Activated naive CD8-positive, alpha-beta T cell treated with anti-CD3 and anti-CD28 coated beads for 36 hours (primary cell): Measurements from ENCODE around the gene HOXC9. TPM values are rescaled to one million over a fixed set of nuclear protein-coding genes. Genes with fewer than 3 reads are reported as not detected.

Source experiments
- DNase-seq: peaks from one replicate; pipeline ENCODE4 v3.0.0; 2021
- H3K27ac Mint-ChIP-seq: one replicate; pipeline ENCODE4 v1.8.0; 2022; ENCODE audit warnings: mild to moderate bottlenecking, moderate library complexity, mixed read lengths
- H3K27me3 Mint-ChIP-seq: one replicate; pipeline ENCODE4 v1.8.0; 2022; ENCODE audit warnings: mild to moderate bottlenecking, mixed read lengths
- H3K36me3 Mint-ChIP-seq: one replicate; pipeline ENCODE4 v1.8.0; 2021; ENCODE audit warnings: mild to moderate bottlenecking, mixed read lengths
- H3K4me1 Mint-ChIP-seq: one replicate; pipeline ENCODE4 v1.8.0; 2021; ENCODE audit warnings: mixed read lengths
- H3K4me3 Mint-ChIP-seq: one replicate; pipeline ENCODE4 v1.8.0; 2022; ENCODE audit warnings: mild to moderate bottlenecking, moderate library complexity, mixed read lengths
- H3K9me3 Mint-ChIP-seq: one replicate; pipeline ENCODE4 v1.8.0; 2022; ENCODE audit warnings: mixed read lengths
- total RNA-seq, 2 experiments: library from RNA; stranded (reverse); gene quantifications; one replicate each; pipeline ENCODE4 v1.2.3, GENCODE V29; 2021

HOXC9 gene
- total RNA-seq, 2 experiments from 2014 or later: not detected

DNA sequence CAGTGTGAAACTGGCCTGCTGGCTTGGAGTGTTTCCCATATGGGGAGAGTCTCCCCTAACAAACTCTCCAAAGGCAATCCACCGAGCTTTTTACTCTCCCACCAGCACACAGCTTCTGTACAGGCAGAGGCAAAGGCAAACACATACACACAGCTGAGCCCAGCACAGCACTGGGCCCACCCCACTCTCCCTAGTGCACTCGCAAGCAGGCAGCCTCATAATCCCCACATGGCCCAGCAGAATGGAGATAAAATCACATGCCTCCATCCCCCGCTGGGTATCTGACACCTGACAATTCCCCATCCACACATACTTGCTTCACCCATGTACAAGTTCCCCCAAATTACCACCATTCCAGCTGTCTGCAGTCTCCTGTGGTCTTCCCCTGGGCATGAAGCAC, 41.8 kb upstream of the HOXC9 start:
- H3K27me3 Mint-ChIP-seq: peaks cover 92% of the 10 kb centered on the region
- no peak overlapping the region for H3K4me3 Mint-ChIP-seq

DNA sequence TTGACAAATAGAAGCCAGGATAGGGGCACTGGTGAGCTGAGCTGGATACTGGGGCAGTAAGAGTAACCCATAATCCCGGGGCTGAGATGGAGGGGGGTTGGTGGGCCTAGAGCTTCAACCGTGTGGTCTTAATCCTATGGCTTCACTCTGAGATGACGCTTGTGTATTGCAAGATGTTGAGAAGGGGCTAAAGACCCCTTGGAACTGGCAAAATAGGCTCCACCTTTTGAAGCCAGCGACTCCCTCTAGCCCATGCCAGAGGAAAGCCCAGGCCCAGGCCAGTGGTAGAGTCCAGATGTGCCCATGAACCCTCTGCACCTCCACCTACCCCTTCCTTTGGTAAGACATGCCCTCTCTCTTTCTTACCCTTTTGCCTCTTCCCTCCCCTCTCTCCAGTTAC, 40.6 kb upstream of the HOXC9 start:
- Mint-ChIP-seq H3K27ac (no peak overlapping the region), H3K4me3 (no peak overlapping the region), H3K27me3 (peaks cover 92% of the 10 kb centered on the region), H3K4me1 (peaks cover 15% of the 10 kb centered on the region), H3K36me3 (peaks cover 1% of the 10 kb centered on the region), H3K9me3 (peaks cover 1% of the 10 kb centered on the region)
- DNase-seq: no peak

More for the DNA sequence above, 41.8 kb upstream of the HOXC9 start:
- H3K36me3 Mint-ChIP-seq: no peaks in the 10 kb centered on the region
- H3K27ac Mint-ChIP-seq: no peak overlapping the region
- DNase-seq: no peak
- H3K4me1 Mint-ChIP-seq: peaks cover 18% of the 10 kb centered on the region
- peaks cover 1% of the 10 kb centered on the region for H3K9me3 Mint-ChIP-seq

DNA sequence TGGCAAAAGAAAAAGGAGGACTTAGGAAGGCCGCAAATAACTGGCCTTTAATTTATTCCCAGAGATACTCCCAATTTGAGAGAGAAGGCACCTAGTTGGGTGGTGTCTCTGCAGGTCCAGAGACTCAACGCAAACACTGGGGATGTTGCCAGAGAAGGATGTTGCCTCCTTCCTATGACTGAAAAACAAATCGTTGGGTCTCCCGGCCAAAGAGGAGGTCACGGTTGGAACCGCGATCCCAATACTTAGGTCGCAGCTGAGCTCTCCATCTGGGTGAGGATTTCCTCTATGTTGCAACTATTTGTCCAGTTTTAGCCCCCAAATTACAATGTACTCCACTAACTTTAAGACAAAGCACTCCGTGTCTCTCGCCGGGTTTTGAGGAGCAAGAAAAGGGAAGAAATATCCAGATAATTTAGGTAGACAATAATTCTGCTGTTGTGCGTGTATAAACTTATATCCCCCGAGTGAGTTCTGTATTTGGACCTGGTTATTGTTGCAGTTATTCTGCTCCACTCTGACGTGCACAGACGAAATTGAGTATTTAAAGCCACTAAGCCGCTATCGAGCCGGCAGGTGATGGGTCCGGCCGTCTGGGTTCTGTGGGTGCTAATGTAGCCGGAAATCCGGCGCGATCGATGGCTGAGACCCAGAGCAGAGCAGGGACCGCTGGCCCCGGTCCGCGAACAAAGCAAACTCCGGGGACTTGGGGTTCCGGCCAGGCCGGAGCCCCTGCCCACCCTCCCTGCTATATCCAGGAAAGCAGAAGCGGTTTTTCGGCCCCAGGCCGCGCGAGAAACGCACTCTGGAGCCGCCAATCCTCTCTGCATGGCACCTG, 39.6 kb upstream of the HOXC9 start:
- Mint-ChIP-seq H3K4me1 (peaks cover 22% of the 10 kb centered on the region), H3K4me3 (no peak overlapping the region), H3K27me3 (peaks cover 93% of the 10 kb centered on the region), H3K36me3 (peaks cover 3% of the 10 kb centered on the region), H3K9me3 (peaks cover 1% of the 10 kb centered on the region), H3K27ac (no peak overlapping the region)
- no peak for DNase-seq

DNA sequence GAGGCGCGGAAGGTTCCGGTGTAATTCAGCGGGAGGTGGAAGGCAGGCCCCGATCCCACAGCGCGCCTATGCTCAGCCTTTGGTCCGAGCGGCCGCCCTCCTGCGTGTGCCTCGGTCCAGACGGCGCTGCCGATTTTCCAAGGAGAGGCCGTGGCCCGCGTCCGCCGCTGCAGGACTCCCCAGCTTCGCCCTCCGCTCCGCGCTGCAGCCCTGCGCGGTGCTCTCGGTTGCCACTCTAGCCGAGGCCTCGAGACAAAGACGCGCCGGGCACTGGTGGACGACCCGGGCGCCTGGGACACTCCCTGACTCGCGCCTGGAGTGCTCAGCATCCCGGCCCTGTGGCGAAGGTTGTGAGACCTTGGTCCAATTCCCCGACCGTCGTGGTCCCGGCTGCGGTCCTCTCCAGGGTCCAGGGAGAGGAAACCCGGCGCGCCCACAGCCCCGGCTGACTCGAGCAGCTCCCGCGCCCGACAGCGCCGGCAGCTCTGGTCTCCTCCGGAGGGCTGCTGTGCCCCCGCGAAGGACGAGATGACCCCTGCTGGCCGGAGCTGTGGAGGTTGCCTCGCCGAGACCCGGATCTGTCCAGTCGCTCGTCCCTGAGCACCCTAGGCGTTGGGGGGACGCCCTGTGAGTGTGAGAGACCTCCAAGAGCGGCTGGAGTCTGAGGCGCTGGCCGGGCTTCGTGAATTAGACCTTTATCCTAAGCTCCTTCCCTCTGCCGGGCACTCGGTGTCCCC, 38.8 kb upstream of the HOXC9 start:
- H3K27ac Mint-ChIP-seq: no peak overlapping the region
- no peaks in the 10 kb centered on the region for H3K9me3 Mint-ChIP-seq
- peaks cover 93% of the 10 kb centered on the region for H3K27me3 Mint-ChIP-seq
- peaks cover 5% of the 10 kb centered on the region for H3K36me3 Mint-ChIP-seq
- no peak overlapping the region for H3K4me3 Mint-ChIP-seq
- no peak for DNase-seq
- peaks cover 22% of the 10 kb centered on the region for H3K4me1 Mint-ChIP-seq

DNA sequence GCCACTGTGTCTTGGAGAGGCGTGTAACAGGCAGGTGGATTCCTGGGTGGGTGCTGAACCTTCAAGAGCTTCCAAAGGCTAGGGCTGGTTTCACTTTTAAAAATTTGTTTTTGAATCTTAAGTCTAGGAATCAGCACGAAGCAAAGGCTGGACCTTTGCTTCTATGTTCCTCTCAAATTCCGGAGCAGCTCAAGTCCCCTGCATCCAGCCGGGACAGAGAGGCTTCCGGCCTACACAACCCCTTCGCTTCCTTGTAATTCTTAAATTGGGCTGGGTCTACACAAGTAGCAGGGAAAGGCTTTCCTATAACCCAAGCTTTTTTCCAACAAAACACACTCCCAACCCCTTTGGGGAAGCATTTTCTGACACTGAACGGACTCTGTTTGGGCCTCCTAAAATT, 37.0 kb upstream of the HOXC9 start:
- Mint-ChIP-seq H3K9me3 (no peaks in the 10 kb centered on the region), H3K27ac (no peak overlapping the region), H3K4me3 (no peak overlapping the region), H3K27me3 (peaks cover 93% of the 10 kb centered on the region), H3K4me1 (peaks cover 22% of the 10 kb centered on the region), H3K36me3 (peaks cover 5% of the 10 kb centered on the region)
- no peak for DNase-seq

DNA sequence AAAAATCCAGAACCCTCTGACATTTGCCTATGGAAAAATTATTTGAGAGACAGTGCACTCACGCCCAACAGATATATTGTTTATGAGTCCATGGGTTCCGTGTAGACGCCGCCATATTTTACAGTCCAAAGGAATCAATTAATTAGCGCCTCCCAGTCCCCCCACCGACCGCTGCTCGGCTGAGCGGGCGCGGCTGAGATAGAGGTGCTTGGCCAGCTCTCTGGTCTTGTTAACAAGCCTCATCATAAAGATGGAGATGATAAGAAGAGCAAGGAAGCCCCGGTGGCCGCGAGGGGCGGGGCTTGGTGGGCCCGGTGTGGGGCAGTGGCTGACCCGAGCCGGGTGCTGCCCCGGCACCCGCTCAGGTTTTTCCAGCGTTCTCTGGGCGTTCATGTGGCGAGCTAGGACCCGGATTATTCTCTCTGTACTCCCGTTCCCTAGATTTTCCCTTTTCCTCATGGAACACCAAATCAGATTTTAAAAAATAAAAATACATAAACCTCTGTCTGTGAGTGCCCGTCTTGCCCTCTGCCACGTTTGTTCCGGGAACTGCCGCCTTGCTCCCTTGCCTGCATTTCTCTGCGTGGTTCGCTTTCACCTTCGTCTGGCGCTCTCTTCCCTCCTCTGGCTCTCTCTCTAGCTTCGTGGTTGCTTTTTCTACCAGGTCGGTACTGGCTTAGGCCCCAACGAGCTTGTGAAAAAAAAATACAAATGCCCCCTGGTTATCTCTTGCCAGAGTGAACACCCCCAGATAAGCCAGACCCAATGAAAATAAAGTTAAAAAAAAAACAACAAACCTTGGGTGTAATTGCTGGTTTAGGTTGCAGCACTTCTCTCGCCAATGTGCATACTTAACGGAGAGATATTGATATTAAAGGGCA, 36.3 kb upstream of the HOXC9 start:
- peaks cover 93% of the 10 kb centered on the region for H3K27me3 Mint-ChIP-seq
- H3K4me1 Mint-ChIP-seq: peaks cover 22% of the 10 kb centered on the region
- H3K36me3 Mint-ChIP-seq: peaks cover 5% of the 10 kb centered on the region
- H3K4me3 Mint-ChIP-seq: peak overlapping the region; percentile 9
- DNase-seq: no peak
- H3K9me3 Mint-ChIP-seq: no peaks in the 10 kb centered on the region
- no peak overlapping the region for H3K27ac Mint-ChIP-seq

DNA sequence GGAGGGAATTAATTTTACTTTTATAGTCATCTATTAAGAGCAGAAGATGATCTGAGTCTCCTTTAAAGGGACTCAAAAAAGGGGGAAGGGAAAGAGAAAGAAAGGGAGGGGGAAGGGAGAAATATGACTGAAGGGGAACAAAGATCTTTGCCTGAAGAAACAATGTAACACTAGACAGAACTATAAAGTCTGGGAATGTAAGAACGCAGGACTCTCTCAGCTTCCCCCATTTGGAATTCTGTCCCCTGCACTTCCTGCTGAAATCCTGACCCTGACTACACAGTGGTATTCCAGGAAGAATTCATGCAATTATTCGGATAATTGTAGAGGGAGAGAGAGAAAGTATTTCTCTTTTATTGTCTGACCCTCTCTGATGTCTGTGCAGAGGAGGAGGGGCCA, 35.6 kb upstream of the HOXC9 start:
- DNase-seq: no peak
- Mint-ChIP-seq H3K27me3 (peaks cover 93% of the 10 kb centered on the region), H3K36me3 (peaks cover 5% of the 10 kb centered on the region), H3K27ac (no peak overlapping the region), H3K4me1 (peaks cover 22% of the 10 kb centered on the region), H3K4me3 (no peak overlapping the region), H3K9me3 (no peaks in the 10 kb centered on the region)

DNA sequence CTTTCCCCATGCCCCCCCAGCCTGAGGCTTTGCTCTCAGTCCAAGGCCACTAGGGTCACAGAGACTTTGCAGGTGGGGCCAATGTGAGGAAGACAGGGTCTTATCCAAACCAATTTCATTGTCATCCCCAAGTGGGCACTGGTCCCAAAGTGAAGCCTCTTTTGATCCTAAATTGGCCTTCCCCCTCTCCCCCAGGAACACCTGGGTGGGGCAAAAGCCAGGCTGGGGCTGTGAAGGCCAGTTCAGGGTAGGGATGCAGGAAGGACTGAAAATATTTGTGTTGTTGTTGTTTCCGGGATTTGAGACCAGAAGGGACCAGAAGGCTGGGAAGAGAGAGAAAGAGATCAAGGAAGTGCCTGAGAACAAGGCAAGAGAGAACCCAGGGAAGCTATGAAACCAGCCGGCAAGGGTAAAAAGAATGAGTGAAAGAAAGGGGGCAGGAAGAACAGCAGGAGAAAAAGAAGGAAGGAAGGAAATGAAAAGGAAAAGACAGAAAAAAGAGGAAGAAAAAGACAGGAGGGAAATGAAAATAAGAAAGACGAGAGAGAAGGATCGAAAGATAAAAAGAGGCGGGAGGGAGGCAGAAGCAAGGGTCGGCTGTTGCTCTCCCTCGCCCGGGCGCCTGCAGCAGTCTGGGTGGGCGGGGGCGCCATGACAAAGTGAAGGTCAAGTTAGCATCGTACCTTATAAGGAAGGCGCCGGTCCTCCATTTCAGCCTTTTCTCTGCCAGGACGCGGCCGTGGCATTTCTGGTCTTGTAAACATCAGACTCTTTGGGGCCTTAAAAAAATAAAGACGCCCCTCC, 34.5 kb upstream of the HOXC9 start:
- no peak for DNase-seq
- peaks cover 22% of the 10 kb centered on the region for H3K4me1 Mint-ChIP-seq
- H3K36me3 Mint-ChIP-seq: peaks cover 5% of the 10 kb centered on the region

DNA sequence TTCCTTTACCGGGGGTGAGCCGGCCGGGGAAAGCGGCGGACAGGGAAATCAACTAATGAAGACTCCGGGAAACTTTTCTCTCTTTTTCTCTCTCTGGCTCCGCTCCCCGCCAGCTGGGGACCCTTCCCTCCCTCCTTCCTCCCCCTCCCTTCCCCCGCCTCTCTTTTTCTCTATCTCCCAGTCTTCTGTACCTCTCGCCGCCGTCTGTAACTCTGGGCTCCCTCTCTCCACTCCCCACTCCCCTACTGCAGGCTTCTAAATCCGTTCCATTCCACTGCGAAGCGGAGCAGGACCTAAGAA, 33.9 kb upstream of the HOXC9 start:
- peak overlapping the region; percentile 38 for H3K4me3 Mint-ChIP-seq
- peaks cover 96% of the 10 kb centered on the region for H3K27me3 Mint-ChIP-seq
- no peak for DNase-seq
- no peak overlapping the region for H3K27ac Mint-ChIP-seq
- peaks cover 22% of the 10 kb centered on the region for H3K4me1 Mint-ChIP-seq
- H3K9me3 Mint-ChIP-seq: no peaks in the 10 kb centered on the region
- H3K36me3 Mint-ChIP-seq: peaks cover 5% of the 10 kb centered on the region

More for the DNA sequence above, 34.5 kb upstream of the HOXC9 start:
- no peaks in the 10 kb centered on the region for H3K9me3 Mint-ChIP-seq
- peak overlapping the region; percentile 12 for H3K4me3 Mint-ChIP-seq
- H3K27me3 Mint-ChIP-seq: peaks cover 93% of the 10 kb centered on the region
- H3K27ac Mint-ChIP-seq: no peak overlapping the region

DNA sequence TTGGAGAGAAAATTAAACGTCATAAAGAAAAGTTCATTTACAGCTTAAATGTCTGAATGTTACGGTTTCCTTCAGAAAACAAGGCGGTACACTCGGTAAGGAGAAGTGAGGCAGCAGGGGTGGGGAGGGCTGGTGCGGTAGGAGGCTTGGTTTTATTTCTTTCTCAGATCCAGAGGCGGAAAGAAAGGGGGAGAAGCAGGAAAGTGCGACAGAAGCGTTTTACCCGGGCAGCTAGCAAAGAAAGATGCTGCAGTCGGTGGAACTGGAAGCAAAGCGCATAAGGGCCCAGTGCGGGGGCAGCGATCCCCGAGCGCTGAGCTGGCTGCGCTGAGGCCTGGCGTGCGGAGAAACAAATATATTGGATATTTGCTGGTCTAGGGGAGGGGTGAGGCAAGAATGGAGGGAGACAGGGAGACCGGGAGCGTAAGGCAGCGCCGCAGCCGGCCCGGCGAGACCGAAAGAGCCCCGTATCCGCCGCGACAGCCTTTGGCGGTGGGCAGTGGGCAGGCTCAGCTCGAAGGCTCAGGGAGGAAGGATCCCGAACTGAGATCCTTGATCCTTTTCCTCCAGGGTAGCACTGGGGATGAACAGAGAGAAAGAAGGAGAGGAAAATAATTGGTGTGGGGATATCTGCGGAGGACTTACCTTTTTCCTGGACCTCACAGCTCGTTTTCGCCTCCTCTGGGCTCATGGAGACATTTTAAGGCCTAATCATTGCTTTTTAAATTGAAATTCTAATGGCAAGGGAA, 33.4 kb upstream of the HOXC9 start:
- H3K27ac Mint-ChIP-seq: no peak overlapping the region
- H3K4me1 Mint-ChIP-seq: peaks cover 22% of the 10 kb centered on the region
- H3K4me3 Mint-ChIP-seq: peak overlapping the region; percentile 38
- peaks cover 5% of the 10 kb centered on the region for H3K36me3 Mint-ChIP-seq
- no peaks in the 10 kb centered on the region for H3K9me3 Mint-ChIP-seq
- DNase-seq: no peak
- H3K27me3 Mint-ChIP-seq: peaks cover 99% of the 10 kb centered on the region

DNA sequence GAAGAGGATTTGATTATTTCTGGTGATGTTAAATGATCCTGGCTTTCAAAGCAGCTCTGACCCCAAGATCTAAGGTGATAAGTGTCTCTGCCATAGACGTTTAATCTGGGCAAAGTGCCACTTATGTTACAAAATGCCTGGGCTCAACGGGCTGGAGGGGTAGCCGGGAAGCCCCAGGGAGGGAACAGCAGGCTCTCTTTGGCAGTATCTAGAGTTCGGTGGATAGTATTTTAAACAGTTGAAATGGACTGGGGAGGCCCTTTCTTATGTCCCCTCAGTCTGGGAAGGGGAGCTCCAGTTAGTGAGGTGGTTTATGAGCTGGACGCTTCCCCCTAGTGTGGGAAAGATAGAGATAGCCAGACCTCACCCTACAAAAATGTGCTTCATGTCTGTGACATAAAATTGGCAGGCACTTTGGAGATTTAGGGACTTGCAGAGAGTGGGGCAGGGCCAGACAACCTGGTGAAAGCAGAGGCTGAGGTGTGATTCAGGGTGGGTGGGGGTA, 32.5 kb upstream of the HOXC9 start:
- Mint-ChIP-seq H3K27ac (no peak overlapping the region), H3K4me1 (peaks cover 22% of the 10 kb centered on the region), H3K4me3 (no peak overlapping the region), H3K36me3 (peaks cover 5% of the 10 kb centered on the region), H3K27me3 (peaks cover 100% of the 10 kb centered on the region), H3K9me3 (no peaks in the 10 kb centered on the region)
- DNase-seq: no peak

DNA sequence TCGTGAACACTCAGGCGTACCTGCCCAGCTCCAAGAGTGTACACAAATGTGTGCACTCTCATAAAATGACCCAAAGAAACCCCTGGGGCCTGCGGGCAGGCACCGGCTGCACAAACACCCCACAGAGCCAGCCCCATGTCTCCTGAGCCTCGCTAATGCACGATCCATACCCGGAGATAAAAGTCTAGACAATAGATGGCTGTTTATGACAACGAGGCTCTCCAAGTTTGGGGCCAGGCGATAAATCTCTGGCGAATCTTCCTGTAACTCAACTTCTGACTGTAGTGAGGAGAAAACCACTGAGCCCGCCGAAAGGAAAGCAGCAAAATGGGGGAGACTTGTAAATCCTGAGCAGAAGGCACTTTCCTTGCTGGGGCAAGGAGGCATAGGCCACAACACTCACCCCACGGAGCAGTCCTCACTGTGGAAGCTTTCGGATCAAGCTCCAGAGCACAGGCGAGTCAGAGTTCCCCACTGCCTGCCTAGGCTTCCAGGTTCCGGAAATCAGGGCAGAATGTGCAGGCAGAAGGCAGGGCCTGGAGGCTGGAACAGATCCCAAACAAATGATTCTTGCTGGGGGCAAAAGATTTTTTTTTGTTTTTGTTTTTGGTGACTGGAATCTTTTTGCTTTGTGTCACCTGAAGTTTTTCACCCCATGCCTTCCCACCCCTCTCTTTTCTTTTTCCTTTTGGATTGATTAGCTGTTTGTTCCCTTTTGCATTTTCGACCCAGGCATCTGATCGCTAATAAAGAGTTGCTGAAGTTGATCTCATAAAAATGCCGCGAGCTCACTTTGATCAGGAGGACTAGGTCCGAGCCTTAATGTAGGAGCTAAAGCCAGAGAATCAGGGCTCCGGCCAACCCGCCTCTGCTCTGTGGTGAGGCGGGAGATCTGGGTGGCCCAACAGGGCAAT, 31.5 kb upstream of the HOXC9 start:
- Mint-ChIP-seq H3K4me3 (no peak overlapping the region), H3K27me3 (peaks cover 100% of the 10 kb centered on the region), H3K9me3 (peaks cover 6% of the 10 kb centered on the region), H3K4me1 (peaks cover 29% of the 10 kb centered on the region), H3K36me3 (peaks cover 11% of the 10 kb centered on the region), H3K27ac (no peak overlapping the region)
- DNase-seq: no peak
